Ramos (cell line): ENCODE results near the gene SDK2.

ENCODE experiments used
- in situ Hi-C: fragments of 300-500 bp; cut with MboI; formaldehyde crosslinking; loops from one replicate; pipeline ENCODE4 v1.14.3; 2022; ENCODE audit warnings: low sequenced_read_pairs; ENCODE audit not compliant: unreplicated experiment

The SDK2 gene

DNA sequence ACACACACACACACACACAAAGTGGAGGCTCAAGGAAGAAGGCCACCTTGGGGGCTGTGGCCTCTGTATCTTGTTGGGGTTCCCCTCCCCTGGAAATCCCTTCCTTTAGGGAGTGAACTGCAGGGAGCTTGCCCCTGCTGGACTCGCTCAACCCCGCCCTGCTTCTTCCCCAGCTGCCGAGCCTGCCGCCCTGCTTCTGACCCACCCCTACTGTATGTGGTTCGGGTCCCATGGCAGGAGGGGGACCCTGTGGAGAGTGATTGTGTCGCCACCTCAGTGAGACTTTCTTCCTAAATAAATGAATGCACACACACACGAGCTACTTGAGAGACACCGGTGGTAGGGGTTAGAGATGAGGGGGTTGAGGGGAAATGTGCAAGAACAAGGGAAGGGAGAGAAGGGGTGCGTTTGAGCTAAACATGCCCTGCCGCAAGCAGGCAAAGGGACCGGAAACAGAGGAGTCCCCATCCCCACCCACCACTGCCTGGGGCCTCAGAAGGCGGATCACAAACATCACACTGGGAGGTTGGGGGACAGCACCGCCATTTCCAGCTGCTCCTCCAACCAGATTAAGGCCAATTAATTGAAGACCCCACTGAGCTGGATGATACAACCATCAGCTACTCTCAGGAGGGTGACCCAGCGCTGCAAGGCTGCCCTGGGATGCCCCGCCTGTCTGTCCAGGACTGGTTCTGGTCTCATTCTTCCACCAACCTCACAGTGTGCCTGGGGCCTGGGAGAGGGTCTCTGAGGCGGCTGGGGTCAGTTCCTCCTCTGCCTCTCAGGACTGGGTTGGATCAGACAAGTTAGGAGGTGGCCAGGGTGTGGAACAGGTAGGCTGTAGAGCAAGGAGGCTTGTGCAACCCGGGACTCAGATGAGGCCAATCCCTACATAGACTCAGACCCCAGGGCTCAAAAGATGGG is 98.9 kb downstream of the SDK2 start:
- in situ Hi-C loops: no loop called here

DNA sequence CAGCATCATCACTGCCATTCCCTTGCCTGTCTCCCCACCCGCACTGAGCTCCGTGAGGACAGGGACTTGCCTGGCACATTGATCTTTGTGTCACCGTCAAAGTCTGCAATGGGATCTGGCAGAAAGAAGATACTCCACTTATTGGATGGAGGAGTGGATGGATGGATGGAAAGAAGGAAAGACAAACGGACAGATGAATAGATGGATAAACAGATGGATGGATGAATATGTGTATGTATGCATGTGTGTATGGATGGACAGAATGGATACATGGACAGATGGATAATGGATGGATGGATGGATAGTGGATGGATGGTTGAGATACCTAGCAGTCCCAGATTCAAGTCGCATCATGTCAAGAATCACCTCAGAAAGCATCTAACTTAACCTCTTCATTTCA is 99.9 kb downstream of the SDK2 start:
- in situ Hi-C loops: no loop called here

DNA sequence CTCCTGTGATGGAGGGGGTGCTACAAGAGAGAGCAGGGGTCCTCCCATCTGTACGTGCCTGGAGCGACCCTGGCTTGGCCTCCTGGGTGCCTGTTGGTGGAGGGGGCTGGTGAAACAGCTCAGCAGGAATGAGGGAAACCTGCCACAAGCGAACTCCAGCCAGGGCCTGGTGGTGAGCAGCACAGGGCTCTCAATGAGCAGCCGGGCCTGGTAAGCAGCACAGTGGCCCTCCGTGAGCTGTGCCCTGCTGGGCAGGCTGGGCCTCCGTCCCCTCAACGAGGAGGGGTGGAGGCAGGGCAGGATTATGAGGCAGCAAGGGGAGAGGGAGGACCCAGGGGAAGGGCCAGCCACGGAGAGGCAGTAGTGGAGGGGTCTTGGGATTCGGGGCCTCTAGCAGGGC is 101.9 kb downstream of the SDK2 start:
- in situ Hi-C loops: no loop called here

DNA sequence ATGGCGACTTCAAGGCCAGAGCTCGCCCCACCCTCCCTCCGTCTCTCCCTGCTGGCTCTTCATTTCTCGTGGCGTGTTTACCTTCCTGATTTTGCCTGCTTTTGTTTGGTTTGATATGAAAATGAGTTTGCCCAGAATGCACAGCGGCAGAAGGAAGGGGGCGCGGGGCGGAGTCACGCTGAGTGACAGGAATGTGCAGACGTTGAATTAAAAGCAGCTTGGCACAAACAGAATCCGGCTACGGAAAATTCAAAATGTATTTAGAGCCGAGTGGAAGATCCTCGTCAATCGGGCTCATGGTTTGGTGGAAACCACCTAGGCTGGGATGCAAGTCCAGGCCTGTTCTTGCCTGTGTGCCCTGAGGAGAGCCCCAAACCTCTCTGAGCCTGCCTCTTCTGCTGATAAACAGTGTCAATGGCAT is 102.7 kb downstream of the SDK2 start:
- in situ Hi-C loops: no loop called here

- in situ Hi-C loops: no loop called here
These were observed 103.1 kb downstream of the SDK2 start for GRCh38 chr17:73541111-73541510.

- in situ Hi-C loops: no loop called here
These were observed 105.1 kb downstream of the SDK2 start for GRCh38 chr17:73539166-73539565.

- in situ Hi-C loops: no loop called here
These were observed 105.8 kb downstream of the SDK2 start for GRCh38 chr17:73538445-73538844.

DNA sequence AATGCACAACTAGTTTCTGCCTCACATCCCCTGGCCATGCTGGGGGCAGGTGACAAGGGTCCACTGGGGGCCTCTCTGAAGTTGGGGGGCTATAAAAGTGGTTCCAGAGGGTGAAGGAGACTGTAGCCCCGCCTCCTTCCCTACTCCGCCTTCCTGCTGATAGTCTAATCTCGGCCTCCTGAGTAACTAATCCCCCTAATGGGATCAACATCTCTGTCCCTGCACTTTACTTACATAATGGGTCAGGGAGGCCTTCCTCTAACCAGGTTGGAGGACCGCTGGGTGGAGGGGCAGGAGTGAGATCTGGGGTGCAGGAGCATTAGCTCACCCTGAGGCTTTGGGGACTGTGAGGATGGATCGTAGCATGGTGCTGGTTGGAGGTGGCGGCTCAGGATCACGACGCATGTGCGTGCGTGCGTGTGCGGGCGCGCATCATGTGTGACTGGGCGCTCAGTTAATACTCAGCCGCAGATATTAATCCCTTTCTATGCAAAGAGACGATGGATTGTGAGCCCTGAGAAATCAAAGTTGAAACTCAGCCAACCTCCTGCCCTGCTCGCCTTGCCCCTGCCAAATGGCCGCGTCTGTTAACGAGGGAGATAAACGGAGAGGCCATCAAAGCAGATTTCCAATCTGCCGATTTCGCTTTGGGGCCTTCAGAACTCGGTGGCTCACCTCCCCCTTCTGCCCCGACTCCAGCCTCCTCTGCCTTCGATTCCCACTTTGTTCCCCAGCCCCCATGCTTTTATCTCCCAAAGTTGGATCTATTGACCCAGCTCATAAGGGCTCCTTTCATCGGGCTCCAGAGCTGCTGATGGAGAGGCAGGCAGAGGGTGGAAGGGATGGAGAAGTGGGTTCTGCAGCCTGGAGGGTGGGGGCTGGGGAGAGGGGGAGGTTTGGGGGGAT is 107.3 kb downstream of the SDK2 start:
- in situ Hi-C loops: no loop called here

DNA sequence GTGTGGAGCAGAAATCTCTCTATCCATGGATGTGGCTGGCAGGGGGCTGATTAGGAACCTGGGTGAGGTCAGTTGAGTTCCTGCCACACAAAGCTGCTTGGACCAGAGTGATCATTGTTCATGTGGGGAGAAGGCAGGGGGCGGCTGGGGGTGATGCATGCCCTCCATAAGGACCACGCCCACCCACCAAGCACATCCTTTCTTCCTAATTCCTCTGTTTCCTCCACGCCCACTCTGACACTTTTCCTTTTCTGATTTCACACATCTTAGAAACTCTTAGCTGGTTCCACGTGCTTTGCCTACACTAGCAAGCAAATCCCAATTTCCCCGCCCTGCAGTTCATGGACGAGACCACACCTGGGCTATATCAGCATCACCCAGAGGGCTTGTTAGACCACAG is 108.5 kb downstream of the SDK2 start:
- in situ Hi-C loops: no loop called here

GRCh38 chr17:73534209-73534909 is 109.9 kb downstream of the SDK2 start:
- in situ Hi-C loops: no loop called here

- in situ Hi-C loops: no loop called here
These were observed 110.5 kb downstream of the SDK2 start for GRCh38 chr17:73533781-73534180.

- in situ Hi-C loops: no loop called here
These were observed 111.1 kb downstream of the SDK2 start for GRCh38 chr17:73533127-73533526.

DNA sequence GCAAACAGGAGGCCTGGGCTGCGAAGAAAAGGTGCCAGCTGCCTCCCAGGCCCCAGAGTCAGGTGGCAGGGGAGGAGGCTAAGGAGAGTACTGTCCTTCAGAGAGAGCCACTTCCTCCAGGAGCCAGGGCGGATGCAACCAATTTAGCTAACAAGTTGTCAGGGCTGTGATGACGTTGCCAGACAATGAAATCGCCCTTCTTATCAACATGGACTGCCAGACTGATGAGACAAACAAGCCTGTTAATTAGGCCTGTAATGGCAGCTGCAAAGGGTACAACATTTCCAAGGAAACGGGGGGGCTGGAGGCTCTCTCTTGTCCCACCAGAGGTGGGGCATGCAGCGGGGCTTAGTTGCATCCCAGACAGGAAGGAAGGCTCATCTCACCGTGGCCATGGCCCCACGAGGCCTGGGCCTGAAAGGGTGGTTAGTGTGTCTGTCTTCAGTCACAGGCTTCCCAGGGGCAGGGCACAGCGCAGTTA is 111.8 kb downstream of the SDK2 start:
- in situ Hi-C loops: no loop called here

- in situ Hi-C loops: no loop called here
These were observed 113.1 kb downstream of the SDK2 start for GRCh38 chr17:73531158-73531557.

DNA sequence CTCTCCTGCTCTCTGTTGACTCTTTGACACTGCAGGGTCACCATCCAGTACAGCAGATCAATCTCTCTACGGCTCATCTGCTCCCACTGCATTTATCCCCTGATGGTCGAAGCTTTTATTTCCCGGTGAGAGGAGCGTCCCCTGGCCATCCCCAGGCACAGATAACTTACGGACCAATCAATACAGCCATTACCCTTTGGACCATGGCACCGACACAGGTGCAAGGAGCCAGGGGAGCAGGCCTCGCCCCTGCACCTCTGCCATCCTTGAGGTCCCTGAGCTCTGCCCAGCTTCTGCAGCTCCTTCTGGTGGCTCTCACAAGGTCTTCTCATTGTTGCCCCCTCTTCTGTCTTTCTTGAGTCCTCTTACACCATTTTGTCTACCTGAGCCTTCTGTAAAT is 115.6 kb downstream of the SDK2 start:
- in situ Hi-C loops: no loop called here

GRCh38 chr17:73526952-73527351 is 117.3 kb downstream of the SDK2 start:
- in situ Hi-C loops: no loop called here

- in situ Hi-C loops: no loop called here
These were observed 119.1 kb downstream of the SDK2 start for GRCh38 chr17:73524941-73525679.

DNA sequence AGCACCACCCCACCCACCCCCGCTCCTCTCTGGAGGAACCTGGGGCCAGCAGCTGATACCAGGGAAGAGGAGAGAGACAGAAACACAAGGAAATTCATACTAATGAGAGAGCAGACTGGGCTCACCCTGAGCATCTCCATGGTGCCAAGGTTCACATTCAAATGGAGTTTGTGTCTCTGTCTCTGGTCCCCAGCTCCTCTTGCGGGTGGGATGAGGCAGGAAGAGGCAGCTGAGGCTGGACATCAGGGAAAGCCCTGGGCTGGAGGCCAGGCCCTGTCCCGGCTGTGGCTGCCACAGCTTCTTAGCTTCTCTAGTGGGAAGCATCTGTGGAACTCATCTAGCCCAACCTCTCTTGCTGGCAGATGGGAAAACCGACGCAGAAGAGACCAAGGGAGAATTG is 121.5 kb downstream of the SDK2 start:
- in situ Hi-C loops: no loop called here

GRCh38 chr17:73522107-73522506 is 122.1 kb downstream of the SDK2 start:
- in situ Hi-C loops: no loop called here

DNA sequence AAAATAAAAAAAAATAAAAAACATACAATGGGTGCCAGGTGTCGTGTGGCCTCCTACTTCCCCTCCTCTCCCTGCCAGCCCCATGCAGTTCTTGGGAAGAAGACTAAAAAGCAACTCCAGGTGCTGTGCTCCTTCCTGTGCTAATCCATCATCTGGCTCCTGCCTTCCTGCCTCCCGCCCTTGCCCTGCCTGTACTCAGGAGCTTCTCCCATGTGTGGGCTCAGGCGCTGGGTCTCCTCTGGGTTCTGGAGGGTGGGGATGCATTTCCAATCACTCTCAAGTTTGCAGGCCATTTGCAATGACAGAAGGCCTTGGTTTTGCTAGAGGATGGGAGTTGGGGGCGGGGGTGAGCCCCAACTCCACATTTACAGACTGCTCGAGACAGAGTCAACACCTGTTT is 122.9 kb downstream of the SDK2 start:
- in situ Hi-C loops: no loop called here
